Panc1 (cell line): ENCODE results near the gene ERVV-1. TPM values are rescaled to one million over a fixed set of nuclear protein-coding genes. Genes with fewer than 3 reads are reported as not detected.

Experiments used
- ATAC-seq: fragments of 200-7000 bp; cut with Tn5 transposase; 2 replicates; pipeline ENCODE4 v1.9.1; 2020; ENCODE audit warnings: mild to moderate bottlenecking, moderate library complexity
- BruUV-seq: library from RNA; stranded (reverse); fragments of 400-500 nt; replicated peaks from 2 replicates; lab custom pipeline; 2021; lab: Mats Ljungman, UMichigan
- CTCF ChIA-PET: fragments of 300-600 bp; sonication (Branson Sonifier 250); formaldehyde crosslinking; loops from one replicate; lab custom pipeline; 2022; ENCODE audit warnings: antibody characterized with exemption; lab: Charles Lee
- POLR2A ChIA-PET: fragments of 300-600 bp; sonication (Branson Sonifier 250); formaldehyde crosslinking; loops from one replicate; lab custom pipeline; 2022; ENCODE audit warnings: antibody characterized with exemption; lab: Charles Lee
- DNase-seq: peaks from one replicate; pipeline ENCODE4 v3.0.0-alpha.2; 2010; ENCODE audit warnings: low read depth, low spot score
- H3K27ac ChIP-seq: 2 replicates; pipeline ENCODE4 v1.5.1; 2011; ENCODE audit warnings: mild to moderate bottlenecking, low read length, inconsistent platforms
- H3K27me3 ChIP-seq: fragments of 200-500 bp; sonication (Bioruptor generic); 2 replicates; pipeline ENCODE4 v1.6.0; 2014; ENCODE audit warnings: low read length, inconsistent platforms; ENCODE audit not compliant: control insufficient read depth, insufficient read depth
- H3K36me3 ChIP-seq: fragments of 200-500 bp; sonication (Bioruptor generic); 2 replicates; pipeline ENCODE4 v1.5.1; 2014; ENCODE audit warnings: inconsistent platforms, mild to moderate bottlenecking, low read length, moderate library complexity; ENCODE audit not compliant: control insufficient read depth, insufficient read depth
- H3K4me1 ChIP-seq: 2 replicates; pipeline ENCODE4 v1.5.1; 2011; ENCODE audit warnings: inconsistent platforms, mild to moderate bottlenecking, low read length, moderate library complexity; ENCODE audit not compliant: control insufficient read depth, insufficient read depth
- H3K4me3 ChIP-seq, 2 experiments: 2 replicates each; pipeline ENCODE4 v1.5.1; 2011 to 2012; ENCODE audit warnings: low read depth in 2 of 2, low read length in 2 of 2, mild to moderate bottlenecking in 2 of 2, inconsistent platforms in 1 of 2, moderate library complexity in 1 of 2
- H3K9me3 ChIP-seq: fragments of 200-500 bp; sonication (Bioruptor generic); 2 replicates; pipeline ENCODE4 v1.5.1; 2014; ENCODE audit warnings: low read depth, mild to moderate bottlenecking, inconsistent platforms, low read length, moderate library complexity; ENCODE audit not compliant: control insufficient read depth, insufficient read depth
- POLR2AphosphoS5 ChIP-seq: IDR thresholded peaks from 2 replicates; pipeline ENCODE4 v1.6.1; 2012; ENCODE audit warnings: mild to moderate bottlenecking, low read depth, low read length, moderate library complexity
- SIN3A ChIP-seq: IDR thresholded peaks from 2 replicates; pipeline ENCODE4 v1.6.1; 2012; ENCODE audit warnings: low read depth, mild to moderate bottlenecking, low read length, moderate library complexity, borderline replicate concordance; ENCODE audit not compliant: insufficient read depth
- TCF7L2 ChIP-seq: IDR thresholded peaks from 2 replicates; pipeline ENCODE4 v1.6.1; 2011; ENCODE audit warnings: mild to moderate bottlenecking, low read depth, low read length, inconsistent platforms
- in situ Hi-C: cut with HindIII; loops from 2 replicates; pipeline ENCODE4 v1.10.0; 2016; ENCODE audit warnings: low sequenced_read_pairs, low pct_unique_long_range_greater_than_20kb
- intact Hi-C: fragments of 100-400 bp; cut with micrococcal nuclease; formaldehyde crosslinking; loops from one replicate; pipeline ENCODE4 v1.10.0; 2022; ENCODE audit not compliant: unreplicated experiment
- total RNA-seq: library from RNA; stranded (reverse); gene quantifications from one replicate; pipeline ENCODE4 v1.2.1, GENCODE V29; 2021; ENCODE audit not compliant: unreplicated experiment
- TF ChIP-seq, protein P1 (sequence below): fragments of 450-650 bp; IDR thresholded peaks from 2 replicates; pipeline ENCODE4 v1.5.1; 2017; ENCODE audit warnings: mild to moderate bottlenecking
- TF ChIP-seq, protein P2 (sequence below), 2 experiments: IDR thresholded peaks; 2 replicates each; pipeline ENCODE4 v1.6.1; 2011 to 2012; ENCODE audit warnings: low read depth in 2 of 2, control low read depth in 1 of 2, low read length in 1 of 2, mild to moderate bottlenecking in 1 of 2, moderate library complexity in 1 of 2; ENCODE audit not compliant: insufficient read depth in 1 of 2

ERVV-1 gene
- total RNA-seq, 1 experiment from 2014 or later: not detected

- no TSS peak for BruUV-seq
- in situ Hi-C loops (no loop called here), intact Hi-C loops (no loop called here)
- POLR2A ChIA-PET: interaction anchor here (0.6 to 1.2 kb wide), 4 partner anchors 14 to 630 kb away, joined by 3 to 8 read pairs (median 3); no protein-coding TSS in a partner anchor
- H3K4me1 ChIP-seq: peaks cover 13% of the 10 kb centered on the region
- no peaks in the 10 kb centered on the region for H3K27me3 ChIP-seq
- H3K9me3 ChIP-seq: no peaks in the 10 kb centered on the region
- CTCF ChIA-PET: interaction anchor here (0.7 to 1.3 kb wide), 3 partner anchors 31 to 120 kb away, joined by 3 to 4 read pairs (median 4); partner anchors contain the start of gene ZNF816
- H3K4me3 ChIP-seq: peak overlapping the region; percentile 54 to 88
- ATAC-seq (peak; percentile 78), DNase-seq (peak; percentile 67)
- no peaks in the 10 kb centered on the region for H3K36me3 ChIP-seq
- peak overlapping the region; percentile 88 for H3K27ac ChIP-seq
- no peak for TF ChIP-seq TCF7L2
- TF ChIP-seq, protein P1, sequence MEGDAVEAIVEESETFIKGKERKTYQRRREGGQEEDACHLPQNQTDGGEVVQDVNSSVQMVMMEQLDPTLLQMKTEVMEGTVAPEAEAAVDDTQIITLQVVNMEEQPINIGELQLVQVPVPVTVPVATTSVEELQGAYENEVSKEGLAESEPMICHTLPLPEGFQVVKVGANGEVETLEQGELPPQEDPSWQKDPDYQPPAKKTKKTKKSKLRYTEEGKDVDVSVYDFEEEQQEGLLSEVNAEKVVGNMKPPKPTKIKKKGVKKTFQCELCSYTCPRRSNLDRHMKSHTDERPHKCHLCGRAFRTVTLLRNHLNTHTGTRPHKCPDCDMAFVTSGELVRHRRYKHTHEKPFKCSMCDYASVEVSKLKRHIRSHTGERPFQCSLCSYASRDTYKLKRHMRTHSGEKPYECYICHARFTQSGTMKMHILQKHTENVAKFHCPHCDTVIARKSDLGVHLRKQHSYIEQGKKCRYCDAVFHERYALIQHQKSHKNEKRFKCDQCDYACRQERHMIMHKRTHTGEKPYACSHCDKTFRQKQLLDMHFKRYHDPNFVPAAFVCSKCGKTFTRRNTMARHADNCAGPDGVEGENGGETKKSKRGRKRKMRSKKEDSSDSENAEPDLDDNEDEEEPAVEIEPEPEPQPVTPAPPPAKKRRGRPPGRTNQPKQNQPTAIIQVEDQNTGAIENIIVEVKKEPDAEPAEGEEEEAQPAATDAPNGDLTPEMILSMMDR: peak; percentile 77
- TF ChIP-seq SIN3A: no peak; the same call in 1 of the 2 replicates
- peak; percentile 64 for TF ChIP-seq POLR2AphosphoS5
- TF ChIP-seq, protein P2, sequence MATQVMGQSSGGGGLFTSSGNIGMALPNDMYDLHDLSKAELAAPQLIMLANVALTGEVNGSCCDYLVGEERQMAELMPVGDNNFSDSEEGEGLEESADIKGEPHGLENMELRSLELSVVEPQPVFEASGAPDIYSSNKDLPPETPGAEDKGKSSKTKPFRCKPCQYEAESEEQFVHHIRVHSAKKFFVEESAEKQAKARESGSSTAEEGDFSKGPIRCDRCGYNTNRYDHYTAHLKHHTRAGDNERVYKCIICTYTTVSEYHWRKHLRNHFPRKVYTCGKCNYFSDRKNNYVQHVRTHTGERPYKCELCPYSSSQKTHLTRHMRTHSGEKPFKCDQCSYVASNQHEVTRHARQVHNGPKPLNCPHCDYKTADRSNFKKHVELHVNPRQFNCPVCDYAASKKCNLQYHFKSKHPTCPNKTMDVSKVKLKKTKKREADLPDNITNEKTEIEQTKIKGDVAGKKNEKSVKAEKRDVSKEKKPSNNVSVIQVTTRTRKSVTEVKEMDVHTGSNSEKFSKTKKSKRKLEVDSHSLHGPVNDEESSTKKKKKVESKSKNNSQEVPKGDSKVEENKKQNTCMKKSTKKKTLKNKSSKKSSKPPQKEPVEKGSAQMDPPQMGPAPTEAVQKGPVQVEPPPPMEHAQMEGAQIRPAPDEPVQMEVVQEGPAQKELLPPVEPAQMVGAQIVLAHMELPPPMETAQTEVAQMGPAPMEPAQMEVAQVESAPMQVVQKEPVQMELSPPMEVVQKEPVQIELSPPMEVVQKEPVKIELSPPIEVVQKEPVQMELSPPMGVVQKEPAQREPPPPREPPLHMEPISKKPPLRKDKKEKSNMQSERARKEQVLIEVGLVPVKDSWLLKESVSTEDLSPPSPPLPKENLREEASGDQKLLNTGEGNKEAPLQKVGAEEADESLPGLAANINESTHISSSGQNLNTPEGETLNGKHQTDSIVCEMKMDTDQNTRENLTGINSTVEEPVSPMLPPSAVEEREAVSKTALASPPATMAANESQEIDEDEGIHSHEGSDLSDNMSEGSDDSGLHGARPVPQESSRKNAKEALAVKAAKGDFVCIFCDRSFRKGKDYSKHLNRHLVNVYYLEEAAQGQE (IDR thresholded peaks at IDR 0.05; ENCODE audit: insufficient read depth in 1 of 2, low read depth in 2 of 2, low read length in 1 of 2): no peak
Observed at GRCh38 chr19:52993342-52994178, 20.2 kb upstream of the ERVV-1 start.

DNA sequence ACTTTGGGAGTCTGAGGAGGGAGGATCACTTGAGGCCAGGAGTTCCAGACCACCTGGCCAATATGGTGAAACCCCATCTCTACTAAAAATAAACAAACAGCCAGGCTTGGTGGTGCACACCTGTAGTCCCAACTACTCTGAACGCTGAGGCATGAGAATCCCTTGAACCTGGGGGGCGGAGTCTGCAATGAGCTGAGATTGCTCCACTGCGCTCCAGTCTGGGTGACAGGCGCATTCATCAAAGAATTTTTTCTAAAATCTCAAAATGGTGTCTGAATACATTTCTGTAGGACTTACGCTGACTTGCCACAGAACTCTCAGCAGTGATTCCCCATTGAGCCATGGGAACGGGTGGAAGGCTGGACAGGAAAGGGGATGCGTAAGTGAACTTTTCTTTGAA is 18.0 kb upstream of the ERVV-1 start:
- CTCF ChIA-PET: no interaction called here
- Histone ChIP-seq H3K27me3 (no peaks in the 10 kb centered on the region), H3K27ac (no peak overlapping the region), H3K36me3 (no peaks in the 10 kb centered on the region), H3K4me3 (no peak overlapping the region), H3K4me1 (peaks cover 13% of the 10 kb centered on the region), H3K9me3 (no peaks in the 10 kb centered on the region)
- TF ChIP-seq, protein P1: no peak
- TF ChIP-seq POLR2AphosphoS5: no peak
- TF ChIP-seq TCF7L2: no peak
- TF ChIP-seq, protein P2 (IDR thresholded peaks at IDR 0.05; ENCODE audit: insufficient read depth in 1 of 2, low read depth in 2 of 2, low read length in 1 of 2): no peak
- no peak for TF ChIP-seq SIN3A
- ATAC-seq: no peak
- intact Hi-C loops (no loop called here), in situ Hi-C loops (no loop called here)
- BruUV-seq: no TSS peak
- POLR2A ChIA-PET: interaction anchor here (0.6 kb wide), 1 partner anchor 104 kb away, joined by 7 read pairs; no protein-coding TSS in a partner anchor
- DNase-seq: no peak
